Epithelial cell of esophagus (primary cell): Measurements from ENCODE around the gene PRB3.
A peak's percentile ranks its signal among the peaks of the same experiment; 100 is the strongest.

Experiments
- DNase-seq: peaks from one replicate; pipeline ENCODE4 v3.0.0; 2010; ENCODE audit warnings: low read depth
- H3K4me3 ChIP-seq: 2 replicates; pipeline ENCODE4 v1.5.1; 2011; ENCODE audit warnings: mild to moderate bottlenecking, low read length, control low read depth
- CTCF ChIP-seq: IDR thresholded peaks from 2 replicates; pipeline ENCODE4 v1.5.1; 2011; ENCODE audit warnings: low read depth, mild to moderate bottlenecking, low read length, control low read depth, inconsistent platforms; ENCODE audit not compliant: insufficient read depth; ENCODE audit errors: missing control alignments

Gene PRB3

GRCh38 chr12:11269607-11270006, at the start of gene PRB3:
TSS of gene PRB3 (minus strand) at chr12:11269707. CDS start at chr12:11269669, 38 bp downstream.
- TF ChIP-seq CTCF = no peak
- no peak for DNase-seq
- no peak within 1 kb of the TSS for H3K4me3 ChIP-seq

- TF ChIP-seq CTCF = no peak
- DNase-seq = no peak
- no peak within 1 kb of the TSS for H3K4me3 ChIP-seq
Measured at GRCh38 chr12:11310336-11310735, 40.8 kb upstream of the PRB3 start, which contains the start of gene PRB4. TSS of gene PRB4 (minus strand) at chr12:11310436. CDS start at chr12:11310398, 38 bp downstream.

GRCh38 chr12:11307143-11307542, 37.6 kb upstream of the PRB3 start:
- no peak overlapping the region for H3K4me3 ChIP-seq
- no peak for TF ChIP-seq CTCF
- DNase-seq = peak; percentile 10

DNA sequence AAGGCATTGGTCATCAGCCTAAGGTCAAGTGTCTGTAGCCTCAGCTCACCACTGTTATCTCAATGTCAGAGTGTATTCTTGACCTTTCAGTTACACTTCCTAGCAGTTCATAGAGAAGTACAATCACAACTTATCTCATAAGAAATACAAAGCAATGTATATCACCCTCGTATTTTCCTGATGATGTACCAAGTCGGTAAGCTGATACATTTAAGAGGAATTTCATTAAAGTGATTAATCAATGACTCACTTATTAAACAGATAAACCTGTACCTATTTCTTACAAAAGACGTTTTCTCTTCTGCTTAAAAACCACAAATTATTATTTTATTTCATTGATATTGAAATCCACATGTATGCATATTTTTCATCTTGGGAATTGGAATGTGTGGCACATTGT, 3.9 kb upstream of the PRB3 start:
- peak; percentile 36 for DNase-seq
- TF ChIP-seq CTCF = no peak
- H3K4me3 ChIP-seq = no peak overlapping the region

GRCh38 chr12:11264501-11264900, 5.0 kb downstream of the PRB3 start:
- H3K4me3 ChIP-seq = no peak overlapping the region
- DNase-seq = no peak
- TF ChIP-seq CTCF = no peak

GRCh38 chr12:11246489-11246888, 23.0 kb downstream of the PRB3 start:
- H3K4me3 ChIP-seq = no peak overlapping the region
- no peak for DNase-seq
- no peak for TF ChIP-seq CTCF

DNA sequence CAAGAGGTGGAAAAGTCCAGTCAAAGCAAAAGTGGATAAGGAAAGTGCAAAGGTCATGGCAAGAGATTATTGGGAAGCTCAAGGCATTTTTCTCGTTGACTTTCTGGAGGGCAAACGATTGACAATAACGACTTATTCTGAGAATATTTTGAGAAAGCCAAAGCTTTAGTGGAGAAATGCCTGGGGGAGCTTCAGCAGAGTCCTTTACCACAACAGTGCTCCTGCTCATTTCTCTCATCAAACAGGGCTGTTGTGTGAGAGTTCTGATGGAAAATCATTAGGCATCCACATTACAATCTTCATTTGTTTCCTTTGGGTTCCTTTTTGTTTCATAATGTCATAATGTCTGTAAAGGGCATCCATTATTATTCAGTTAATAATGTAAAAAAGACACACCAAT, 26.9 kb downstream of the PRB3 start:
- TF ChIP-seq CTCF = no peak
- no peak overlapping the region for H3K4me3 ChIP-seq
- no peak for DNase-seq
